Left lung (tissue), 10 donors: ENCODE results near the gene SLC25A41. TPM values are rescaled to one million over a fixed set of nuclear protein-coding genes. Genes with fewer than 3 reads are reported as not detected.

Source experiments
- ATAC-seq: fragments of 200-7000 bp; cut with Tn5 transposase; one replicate; pipeline ENCODE4 v1.9.1; 2020; ENCODE audit warnings: moderate library complexity
- DNase-seq, 4 donors: peaks; one replicate each; pipeline ENCODE4 v3.0.0-alpha.2; 2013 to 2020
- H3K27ac ChIP-seq, 2 donors: fragments of 200-600 bp; sonication (generic) in 1 of 2; one replicate each; pipeline versions ENCODE4 v1.5.0 to v1.8.0; 2020 to 2021
- H3K27me3 ChIP-seq, 2 donors: fragments of 200-600 bp; sonication (generic) in 1 of 2; one replicate each; pipeline versions ENCODE4 v1.5.0 to v1.8.0; 2020 to 2021
- H3K36me3 ChIP-seq, 2 donors: fragments of 200-600 bp; sonication (generic) in 1 of 2; one replicate each; pipeline versions ENCODE4 v1.5.0 to v1.8.0; 2020 to 2021
- H3K4me1 ChIP-seq, 2 donors: fragments of 200-600 bp; one replicate each; pipeline ENCODE4 v1.8.0; 2021
- H3K4me3 ChIP-seq, 2 donors: fragments of 200-600 bp; sonication (generic) in 1 of 2; one replicate each; pipeline versions ENCODE4 v1.5.0 to v1.8.0; 2020 to 2021; ENCODE audit warnings: mild to moderate bottlenecking in 1 of 2
- H3K9me3 ChIP-seq, 2 donors: fragments of 200-600 bp; sonication (generic) in 1 of 2; one replicate each; pipeline versions ENCODE4 v1.5.0 to v1.8.0; 2020 to 2021
- intact Hi-C, 2 donors: fragments of 100-400 bp; cut with DNase I; formaldehyde crosslinking; loops; one replicate each; pipeline versions ENCODE4 v1.11.2 to v1.14.2; 2022
- polyA plus RNA-seq, 6 donors: library from polyadenylated mRNA; unstranded; fragments of 120-200 nt; gene quantifications; one replicate each; pipeline ENCODE4 v1.2.1, GENCODE V29; 2013; ENCODE audit not compliant: insufficient read length in 6 of 6
- total RNA-seq, 2 donors: library from RNA; stranded (reverse); fragmentation: NEBNext Ultra II Directional; extraction: Animal tissue kit (Norgen Biotek cat#: 25700); gene quantifications; one replicate each; pipeline ENCODE4 v1.2.1, GENCODE V29; 2021
- TF ChIP-seq, protein P1 (sequence below), 2 donors: fragments of 200-600 bp; sonication (generic) in 1 of 2; IDR thresholded peaks; one replicate each; pipeline versions ENCODE4 v1.5.0 to v1.8.0; 2021; ENCODE audit warnings: antibody characterized with exemption in 2 of 2
- donor health status: DM: no; HTN: yes; CAD: no.
- donor health status: DM: no; HTN: no; CAD: no.

Gene SLC25A41
- total and polyA plus RNA-seq, 8 donors = 0.31 to 1.7 (median 0.71) TPM

DNA sequence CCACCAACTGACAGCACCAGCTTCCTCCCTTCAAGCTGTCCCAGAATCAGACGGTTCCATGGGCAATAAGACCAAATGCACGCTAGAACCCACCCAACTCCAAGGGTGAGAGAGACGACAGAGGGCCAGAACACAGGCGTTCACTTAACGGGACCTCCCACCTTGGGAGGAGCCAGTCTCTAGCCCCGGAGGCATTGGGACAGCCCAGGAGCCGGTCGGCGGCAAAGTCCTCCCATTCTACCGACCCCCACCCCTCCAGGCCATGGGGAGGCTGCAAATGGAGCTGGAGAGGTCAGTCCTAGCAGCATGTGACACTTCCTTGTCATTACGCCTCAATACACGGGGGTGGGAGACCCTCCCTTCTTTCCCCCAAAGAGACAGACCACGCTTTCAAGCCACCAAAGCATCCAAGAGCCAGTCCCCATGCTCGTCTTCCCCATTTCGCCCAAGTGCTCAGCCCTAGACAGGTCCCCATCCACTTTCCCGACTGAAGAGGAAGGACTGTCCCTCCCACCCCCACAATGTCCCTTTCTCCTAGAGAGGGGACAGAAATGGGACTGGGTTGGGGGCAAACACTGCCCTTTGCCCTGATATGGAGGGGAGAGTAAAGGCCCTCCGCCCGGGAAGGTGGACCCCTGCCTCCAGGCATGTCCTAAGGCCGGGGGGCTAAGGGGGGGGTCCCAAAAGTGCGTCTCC, 9.9 kb downstream of the SLC25A41 start:
- H3K4me3 ChIP-seq = peak overlapping the region; percentile 88 to 89
- no peaks in the 10 kb centered on the region for H3K9me3 ChIP-seq
- DNase-seq (peak in 2 of 4 donors; percentile 48 to 77), ATAC-seq (no peak)
- H3K27ac ChIP-seq = peak overlapping the region; percentile 55 to 59
- H3K36me3 ChIP-seq = peaks cover 0 to 33% of the 10 kb centered on the region in 2 donors
- TF ChIP-seq, protein P1, sequence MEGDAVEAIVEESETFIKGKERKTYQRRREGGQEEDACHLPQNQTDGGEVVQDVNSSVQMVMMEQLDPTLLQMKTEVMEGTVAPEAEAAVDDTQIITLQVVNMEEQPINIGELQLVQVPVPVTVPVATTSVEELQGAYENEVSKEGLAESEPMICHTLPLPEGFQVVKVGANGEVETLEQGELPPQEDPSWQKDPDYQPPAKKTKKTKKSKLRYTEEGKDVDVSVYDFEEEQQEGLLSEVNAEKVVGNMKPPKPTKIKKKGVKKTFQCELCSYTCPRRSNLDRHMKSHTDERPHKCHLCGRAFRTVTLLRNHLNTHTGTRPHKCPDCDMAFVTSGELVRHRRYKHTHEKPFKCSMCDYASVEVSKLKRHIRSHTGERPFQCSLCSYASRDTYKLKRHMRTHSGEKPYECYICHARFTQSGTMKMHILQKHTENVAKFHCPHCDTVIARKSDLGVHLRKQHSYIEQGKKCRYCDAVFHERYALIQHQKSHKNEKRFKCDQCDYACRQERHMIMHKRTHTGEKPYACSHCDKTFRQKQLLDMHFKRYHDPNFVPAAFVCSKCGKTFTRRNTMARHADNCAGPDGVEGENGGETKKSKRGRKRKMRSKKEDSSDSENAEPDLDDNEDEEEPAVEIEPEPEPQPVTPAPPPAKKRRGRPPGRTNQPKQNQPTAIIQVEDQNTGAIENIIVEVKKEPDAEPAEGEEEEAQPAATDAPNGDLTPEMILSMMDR (IDR thresholded peaks at IDR 0.05) = no peak
- peaks cover 10 to 32% of the 10 kb centered on the region in 2 donors for H3K4me1 ChIP-seq
- intact Hi-C loops = no loop called here
- H3K27me3 ChIP-seq = no peaks in the 10 kb centered on the region

DNA sequence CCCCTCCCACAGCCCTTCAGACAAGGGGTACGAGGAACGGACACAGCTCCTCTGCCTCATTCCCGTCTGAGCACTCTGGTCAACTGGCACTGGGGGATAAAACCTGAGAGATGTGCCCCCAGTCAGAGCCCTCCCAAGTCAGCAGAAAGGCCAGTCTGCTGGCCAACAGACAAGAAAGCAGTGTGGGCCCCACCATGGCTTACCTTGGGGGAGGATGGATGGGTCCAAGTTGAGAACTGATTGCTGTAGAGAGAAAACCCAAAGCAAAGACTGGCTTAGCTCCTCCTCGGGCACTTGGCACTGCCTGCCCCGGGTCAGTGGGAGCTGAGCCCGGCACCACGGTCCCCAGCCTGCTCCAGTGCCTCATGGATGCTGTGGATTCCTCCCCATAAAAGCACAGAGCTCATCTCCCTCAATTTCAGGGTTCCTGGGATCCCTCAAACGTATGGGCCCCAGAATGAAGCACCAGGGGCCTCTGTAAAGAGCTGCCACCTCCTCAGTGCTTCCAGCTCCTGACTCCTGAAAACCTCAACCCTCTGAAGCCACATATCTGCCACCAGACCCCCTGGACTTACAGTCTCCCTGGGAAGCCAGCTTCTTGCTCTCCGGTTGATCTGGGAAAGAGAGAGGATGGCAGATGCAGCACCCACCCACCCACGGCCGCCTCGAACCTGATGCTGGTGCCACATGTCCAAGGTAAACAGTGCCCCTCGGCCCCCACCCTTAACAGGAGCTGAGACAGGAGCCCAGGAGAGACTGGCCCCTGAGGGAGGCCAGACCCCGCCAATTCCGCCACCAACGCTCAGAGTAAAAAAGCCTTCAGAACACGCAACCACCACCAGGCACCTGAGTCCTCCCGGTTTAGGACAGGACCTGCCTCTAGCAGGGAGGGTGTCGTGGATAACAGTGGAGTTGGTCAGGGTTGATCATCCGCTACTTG, 12.2 kb downstream of the SLC25A41 start:
- DNase-seq (no peak), ATAC-seq (no peak)
- H3K4me1 ChIP-seq = peaks cover 10 to 32% of the 10 kb centered on the region in 2 donors
- no peaks in the 10 kb centered on the region for H3K9me3 ChIP-seq
- intact Hi-C loops = no loop called here
- no peak overlapping the region for H3K4me3 ChIP-seq
- no peak overlapping the region for H3K27ac ChIP-seq
- TF ChIP-seq, protein P1 (IDR thresholded peaks at IDR 0.05) = no peak
- H3K27me3 ChIP-seq = no peaks in the 10 kb centered on the region
- H3K36me3 ChIP-seq = peaks cover 0 to 56% of the 10 kb centered on the region in 2 donors

DNA sequence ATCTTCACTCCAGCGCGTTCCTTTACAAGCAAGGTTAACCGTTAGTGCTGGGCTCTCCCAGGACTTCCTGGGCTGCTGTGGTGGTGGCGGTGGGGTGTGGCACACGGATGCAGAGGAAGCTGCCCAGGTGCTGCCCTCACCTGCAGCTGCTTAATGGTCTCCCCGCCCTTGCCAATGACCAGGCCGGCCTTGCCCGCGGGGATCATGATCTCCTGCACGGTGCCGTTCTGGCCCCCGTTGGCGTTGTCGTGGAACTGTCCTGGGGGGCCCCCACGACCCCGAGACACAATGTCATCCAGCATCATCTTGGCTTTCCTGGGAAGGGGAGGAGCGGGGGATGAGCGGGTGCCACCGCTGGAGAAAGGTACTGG, 15.0 kb downstream of the SLC25A41 start:
- Histone ChIP-seq H3K27ac (no peak overlapping the region), H3K4me3 (no peak overlapping the region), H3K27me3 (no peaks in the 10 kb centered on the region), H3K9me3 (no peaks in the 10 kb centered on the region), H3K36me3 (peaks cover 0 to 84% of the 10 kb centered on the region in 2 donors), H3K4me1 (peaks cover 10 to 24% of the 10 kb centered on the region in 2 donors)
- TF ChIP-seq, protein P1 (IDR thresholded peaks at IDR 0.05) = no peak
- intact Hi-C loops = no loop called here
- ATAC-seq (no peak), DNase-seq (no peak)

DNA sequence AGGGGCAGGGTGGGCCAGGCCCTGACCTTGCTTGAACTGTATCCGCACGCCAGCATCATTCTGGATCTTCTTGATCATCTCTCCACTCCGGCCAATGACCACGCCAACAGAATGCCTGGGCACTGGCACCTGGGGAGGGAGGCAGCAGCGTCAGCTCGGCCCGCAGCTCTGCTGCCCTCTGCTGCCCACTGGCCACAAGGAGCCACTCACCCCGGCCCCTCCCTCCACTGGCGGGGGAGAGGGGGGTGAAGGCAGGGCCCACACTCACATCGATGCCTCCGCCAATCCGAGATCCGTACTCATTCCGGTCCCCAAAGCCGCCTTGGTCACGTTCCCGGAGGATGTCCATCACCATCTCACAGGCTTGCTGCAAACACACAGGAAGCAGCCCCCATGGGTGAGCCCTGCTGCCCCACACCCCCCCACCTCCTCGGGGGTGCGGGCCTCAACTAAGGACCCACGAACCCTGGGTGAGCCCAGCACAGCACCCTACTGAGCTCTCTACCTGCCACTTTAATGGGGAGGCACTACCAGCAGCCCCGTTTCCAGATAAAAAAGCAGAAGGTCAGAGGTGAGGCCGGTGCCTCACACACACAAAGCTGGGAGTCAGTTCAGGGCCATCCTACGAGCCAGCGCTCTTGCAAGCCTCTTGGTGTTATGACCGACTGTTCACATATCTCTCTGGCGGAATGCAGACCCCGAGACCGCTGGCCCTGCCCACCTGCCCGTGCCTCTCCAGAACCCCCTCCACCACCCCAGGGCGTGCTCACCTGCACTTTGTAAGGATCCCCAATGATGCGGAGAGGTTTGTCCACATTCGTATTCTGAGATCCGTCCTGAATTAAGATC, 15.6 kb downstream of the SLC25A41 start:
- intact Hi-C loops = no loop called here
- no peak overlapping the region for H3K4me3 ChIP-seq
- no peak overlapping the region for H3K27ac ChIP-seq
- H3K4me1 ChIP-seq = peaks cover 7 to 24% of the 10 kb centered on the region in 2 donors
- DNase-seq = peak in 1 of 4 donors; percentile 26
- TF ChIP-seq, protein P1 (IDR thresholded peaks at IDR 0.05) = no peak
- peak; percentile 61 for ATAC-seq
- peaks cover 0 to 88% of the 10 kb centered on the region in 2 donors for H3K36me3 ChIP-seq
- H3K27me3 ChIP-seq = no peaks in the 10 kb centered on the region
- H3K9me3 ChIP-seq = no peaks in the 10 kb centered on the region
